ENCODE results near the gene TREX2. TPM values are rescaled to one million over a fixed set of nuclear protein-coding genes. Genes with fewer than 3 reads are reported as not detected.

Gene TREX2
- total RNA-seq, 1 experiment from 2014 or later, result 1.1 TPM

DNA sequence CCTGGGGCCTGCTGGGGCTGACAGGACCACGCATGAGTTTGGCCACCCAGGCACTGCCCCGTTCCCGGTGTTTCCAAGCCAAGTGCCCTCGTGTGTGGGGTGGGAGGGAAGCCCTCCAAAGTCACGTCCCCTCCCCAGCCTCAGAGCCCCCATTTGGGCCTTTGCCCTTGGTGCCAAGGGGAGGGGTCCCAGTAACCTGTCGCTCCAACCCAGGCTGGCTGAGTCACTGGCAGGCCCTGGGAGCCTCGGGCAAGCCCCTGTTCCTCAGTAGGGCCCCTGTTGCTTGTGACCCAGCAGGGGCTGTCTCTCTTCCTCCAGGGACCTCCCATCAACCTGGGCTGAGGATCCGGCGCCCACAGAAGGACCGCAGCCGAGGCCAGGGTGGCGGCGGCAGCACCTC lies 35.2 kb upstream of the TREX2 start:
- no peak overlapping the region for H3K4me3 Mint-ChIP-seq
- H2BK15ac ChIP-seq (ENCODE audit: low read depth, low read length), result no peak overlapping the region; the same call in 1 of the 2 replicates
- H3K36me3 Mint-ChIP-seq (ENCODE audit: insufficient read depth in 1 of 3, low read depth in 3 of 3), result peaks cover 0 to 2% (median under 1%) of the 10 kb centered on the region in 3 experiments; a peak in 1 of 7 replicates
- H3K9me3 Mint-ChIP-seq, result peaks cover 28 to 35% of the 10 kb centered on the region in 2 experiments
- peaks cover 19% of the 10 kb centered on the region for H3K9me3 ChIP-seq (ENCODE audit: control insufficient read depth, low read depth, low read length)
- no peak overlapping the region for H3K18ac ChIP-seq (ENCODE audit: insufficient read length, low read depth, low read length)
- no peak overlapping the region for H2AK5ac ChIP-seq (ENCODE audit: insufficient read length, low read length)
- peaks cover 5% of the 10 kb centered on the region for H3K27me3 Mint-ChIP-seq (ENCODE audit: low read depth)
- no CpG with 5 or more reads among the region's 13 CpGs for WGBS (ENCODE audit: extremely low coverage, insufficient read length, low lambda C conversion rate)
- no peak overlapping the region for H3K4me2 ChIP-seq (ENCODE audit: insufficient read depth, insufficient read length, low read length)
- no peak overlapping the region for H3K23ac ChIP-seq (ENCODE audit: insufficient read length, low read depth, low read length)
- H3K27ac Mint-ChIP-seq, result no peak overlapping the region
- H2BK120ac ChIP-seq (ENCODE audit: low read depth, low read length, poor library complexity, severe bottlenecking), result no peak overlapping the region
- no peak overlapping the region for H4K5ac ChIP-seq (ENCODE audit: insufficient read length, low read depth, low read length)
- H3K4me1 ChIP-seq (ENCODE audit: insufficient read depth, low read length), result no peaks in the 10 kb centered on the region
- H3K79me2 ChIP-seq (ENCODE audit: insufficient read depth, low read length), result no peaks in the 10 kb centered on the region
- TF ChIP-seq, protein P1, sequence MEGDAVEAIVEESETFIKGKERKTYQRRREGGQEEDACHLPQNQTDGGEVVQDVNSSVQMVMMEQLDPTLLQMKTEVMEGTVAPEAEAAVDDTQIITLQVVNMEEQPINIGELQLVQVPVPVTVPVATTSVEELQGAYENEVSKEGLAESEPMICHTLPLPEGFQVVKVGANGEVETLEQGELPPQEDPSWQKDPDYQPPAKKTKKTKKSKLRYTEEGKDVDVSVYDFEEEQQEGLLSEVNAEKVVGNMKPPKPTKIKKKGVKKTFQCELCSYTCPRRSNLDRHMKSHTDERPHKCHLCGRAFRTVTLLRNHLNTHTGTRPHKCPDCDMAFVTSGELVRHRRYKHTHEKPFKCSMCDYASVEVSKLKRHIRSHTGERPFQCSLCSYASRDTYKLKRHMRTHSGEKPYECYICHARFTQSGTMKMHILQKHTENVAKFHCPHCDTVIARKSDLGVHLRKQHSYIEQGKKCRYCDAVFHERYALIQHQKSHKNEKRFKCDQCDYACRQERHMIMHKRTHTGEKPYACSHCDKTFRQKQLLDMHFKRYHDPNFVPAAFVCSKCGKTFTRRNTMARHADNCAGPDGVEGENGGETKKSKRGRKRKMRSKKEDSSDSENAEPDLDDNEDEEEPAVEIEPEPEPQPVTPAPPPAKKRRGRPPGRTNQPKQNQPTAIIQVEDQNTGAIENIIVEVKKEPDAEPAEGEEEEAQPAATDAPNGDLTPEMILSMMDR (conservative IDR thresholded peaks at IDR 0.05), result no peak
- no peak overlapping the region for H2AFZ ChIP-seq (ENCODE audit: low read length)
- no peaks in the 10 kb centered on the region for H3K79me1 ChIP-seq (ENCODE audit: insufficient read depth, low read depth, low read length, poor library complexity, severe bottlenecking)
- peaks cover 3% of the 10 kb centered on the region for H3K27me3 ChIP-seq (ENCODE audit: insufficient read depth, low read length)
- H4K91ac ChIP-seq (ENCODE audit: insufficient read length, low read depth, low read length), result no peak overlapping the region
- H2BK20ac ChIP-seq (ENCODE audit: low read depth, low read length, poor library complexity, severe bottlenecking), result no peak overlapping the region
- no peak overlapping the region for H3K9ac ChIP-seq (ENCODE audit: extremely low read depth, insufficient read length, low read length)
- H3K14ac ChIP-seq (ENCODE audit: insufficient read depth, low read length), result no peak overlapping the region
- no peak for DNase-seq
- H2BK12ac ChIP-seq (ENCODE audit: insufficient read length, low read depth, low read length), result no peak overlapping the region
- H3K23me2 ChIP-seq (ENCODE audit: insufficient read length, low read depth, low read length, poor library complexity, severe bottlenecking), result no peaks in the 10 kb centered on the region
- H3K56ac ChIP-seq (ENCODE audit: insufficient read length, low read depth, low read length), result no peak overlapping the region
- H3K4ac ChIP-seq (ENCODE audit: low read depth, low read length), result no peak overlapping the region
- H2BK5ac ChIP-seq (ENCODE audit: insufficient read length, low read length), result no peak overlapping the region
- no peak overlapping the region for H3K27ac ChIP-seq (ENCODE audit: insufficient read length, low read depth, low read length)
- H3T11ph ChIP-seq (ENCODE audit: low read length), result no peak overlapping the region
- no peaks in the 10 kb centered on the region for H4K20me1 ChIP-seq (ENCODE audit: control insufficient read depth, insufficient read depth, insufficient read length)
- H3K4me1 Mint-ChIP-seq, result peaks cover 2% of the 10 kb centered on the region in 2 experiments; a peak in 3 of 4 replicates
- no peak overlapping the region for H4K8ac ChIP-seq (replicated peaks; ENCODE audit: insufficient read length, low read depth, low read length)

Data from H9 (cell line).